ENCODE measurements around the gene GATA1. TPM values are rescaled to one million over a fixed set of nuclear protein-coding genes. Genes with fewer than 3 reads are reported as not detected.

Gene GATA1
- polyA plus RNA-seq, 1 of the 3 experiments (the other 2 are of a cell fraction), result not detected

DNA sequence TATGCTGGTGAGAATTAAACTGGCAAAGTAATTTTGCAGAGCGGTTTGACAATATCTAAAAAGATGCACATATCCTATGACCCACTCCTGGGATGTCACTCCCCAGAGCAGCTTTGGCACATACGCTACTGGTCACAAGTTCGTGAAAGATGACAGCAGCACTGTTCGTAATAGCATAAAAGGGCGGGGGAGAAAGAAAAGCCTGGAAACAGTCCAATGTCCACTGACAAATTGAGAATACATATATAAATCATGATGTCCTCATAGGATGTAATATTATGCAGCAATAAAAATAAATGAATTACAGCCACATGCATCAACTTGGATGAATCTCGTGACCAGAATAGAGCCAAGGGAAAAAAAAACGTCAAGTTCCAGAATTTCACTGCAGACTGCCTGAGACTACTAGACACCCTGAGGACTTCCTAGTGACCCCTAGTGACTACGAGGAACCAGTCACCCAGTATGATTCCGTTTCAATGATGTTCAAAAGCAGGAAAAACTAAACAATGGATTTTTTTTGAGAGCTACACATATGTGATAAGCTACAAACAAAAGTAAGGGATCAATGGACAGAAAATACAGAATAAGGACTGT, 47.2 kb downstream of the GATA1 start:
- CTCF ChIA-PET, result interaction anchor here (0.7 to 1.3 kb wide), 3 partner anchors 8 to 24 kb away, joined by 3 to 5 read pairs (median 4); no protein-coding TSS in a partner anchor
- Histone ChIP-seq H3K9me3 (no peaks in the 10 kb centered on the region), H3K9ac (no peak overlapping the region), H3K4me3 (ENCODE audit: low read depth in 2 of 2, low read length in 1 of 2) (peak overlapping the region; percentile 53 to 63; a peak in 1 of 4 replicates), H3K27ac (ENCODE audit: low read depth in 2 of 2, low read length in 1 of 2) (no peak overlapping the region), H3K4me1 (ENCODE audit: control insufficient read depth in 1 of 2, insufficient read depth in 2 of 2, low read depth in 1 of 2, low read length in 1 of 2) (peaks cover 0 to 3% of the 10 kb centered on the region in 2 experiments; a peak in 1 of 4 replicates), H3K4me2 (peak overlapping the region; percentile 74), H3K36me3 (replicated peaks in 1 of 2; ENCODE audit: control insufficient read depth in 1 of 2, insufficient read depth in 2 of 2, low read length in 1 of 2) (no peaks in the 10 kb centered on the region), H3K9me2 (no peaks in the 10 kb centered on the region), H4K20me1 (ENCODE audit: insufficient read depth) (no peaks in the 10 kb centered on the region), H3K27me3 (ENCODE audit: insufficient read depth) (peaks cover 13% of the 10 kb centered on the region), H3F3A (replicated peaks; ENCODE audit: insufficient read depth) (no peaks in the 10 kb centered on the region), H2AFZ (ENCODE audit: low read depth) (no peak overlapping the region), H3K79me2 (ENCODE audit: insufficient read depth) (no peaks in the 10 kb centered on the region)
- whole genome bisulfite sequencing (ENCODE audit: low lambda C conversion rate), result 25% methylated on average over 9 of the region's 9 CpGs
- POLR2A ChIA-PET, result no interaction called here
- peak; percentile 65 for DNase-seq
- TF ChIP-seq ELF1 (IDR thresholded peaks at IDR 0.05), result no peak
- TF ChIP-seq RAD21 (IDR thresholded peaks at IDR 0.05; ENCODE audit: low read length), result peak; percentile 25

DNA sequence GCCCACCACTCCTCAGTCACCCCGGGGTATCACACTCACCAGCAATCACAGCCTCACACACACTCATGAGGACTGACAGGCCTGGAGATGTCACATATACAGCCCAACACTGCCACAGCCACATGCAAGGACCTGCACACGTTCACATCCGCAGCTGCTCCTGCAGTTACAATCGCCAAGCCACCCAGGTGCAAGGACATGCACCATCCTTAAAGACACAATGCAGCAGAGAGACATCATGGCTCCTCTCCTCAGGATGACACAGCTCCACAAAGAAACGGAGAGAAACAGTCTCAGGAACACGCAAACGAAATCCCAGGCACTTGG, 48.0 kb downstream of the GATA1 start:
- Histone ChIP-seq H3K9me3 (no peaks in the 10 kb centered on the region), H3K27me3 (ENCODE audit: insufficient read depth) (peaks cover 9% of the 10 kb centered on the region), H4K20me1 (ENCODE audit: insufficient read depth) (no peaks in the 10 kb centered on the region), H3K4me1 (ENCODE audit: control insufficient read depth in 1 of 2, insufficient read depth in 2 of 2, low read depth in 1 of 2, low read length in 1 of 2) (peaks cover 0 to 3% of the 10 kb centered on the region in 2 experiments; a peak in 1 of 4 replicates), H3K4me2 (peak overlapping the region; percentile 74), H3K9me2 (no peaks in the 10 kb centered on the region), H3K27ac (ENCODE audit: low read depth in 2 of 2, low read length in 1 of 2) (no peak overlapping the region), H2AFZ (ENCODE audit: low read depth) (no peak overlapping the region), H3K9ac (no peak overlapping the region), H3K36me3 (replicated peaks in 1 of 2; ENCODE audit: control insufficient read depth in 1 of 2, insufficient read depth in 2 of 2, low read length in 1 of 2) (no peaks in the 10 kb centered on the region), H3K4me3 (ENCODE audit: low read depth in 2 of 2, low read length in 1 of 2) (peak overlapping the region; percentile 53 to 63), H3K79me2 (ENCODE audit: insufficient read depth) (no peaks in the 10 kb centered on the region), H3F3A (replicated peaks; ENCODE audit: insufficient read depth) (no peaks in the 10 kb centered on the region)
- POLR2A ChIA-PET, result no interaction called here
- WGBS (ENCODE audit: low lambda C conversion rate), result 21% methylated on average over 7 of the region's 7 CpGs
- CTCF ChIA-PET, result interaction anchor here (0.6 to 1.3 kb wide), 4 partner anchors 9 to 77 kb away, joined by 3 to 5 read pairs (median 4); no protein-coding TSS in a partner anchor
- peak; percentile 44 for DNase-seq
- TF ChIP-seq MXI1 (IDR thresholded peaks at IDR 0.05; ENCODE audit: low read depth, low read length) (no peak), ELF1 (IDR thresholded peaks at IDR 0.05) (no peak), POLR2AphosphoS5 (IDR thresholded peaks at IDR 0.05; ENCODE audit: low read depth, low read length) (no peak), JUND (IDR thresholded peaks at IDR 0.05) (no peak), RXRA (IDR thresholded peaks at IDR 0.05; ENCODE audit: borderline replicate concordance, low read depth) (no peak), SMC3 (IDR thresholded peaks at IDR 0.05; ENCODE audit: low read depth, low read length) (no peak), FOSL2 (IDR thresholded peaks at IDR 0.05; ENCODE audit: borderline replicate concordance, low read depth) (no peak), TCF12 (IDR thresholded peaks at IDR 0.05) (no peak), NFIC (IDR thresholded peaks at IDR 0.05; ENCODE audit: borderline replicate concordance) (no peak), GABPA (IDR thresholded peaks at IDR 0.05; ENCODE audit: low read depth) (no peak)
- TF ChIP-seq, protein P1, sequence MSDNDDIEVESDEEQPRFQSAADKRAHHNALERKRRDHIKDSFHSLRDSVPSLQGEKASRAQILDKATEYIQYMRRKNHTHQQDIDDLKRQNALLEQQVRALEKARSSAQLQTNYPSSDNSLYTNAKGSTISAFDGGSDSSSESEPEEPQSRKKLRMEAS (IDR thresholded peaks at IDR 0.05; ENCODE audit: low read depth), result no peak
- TF ChIP-seq, protein P2, sequence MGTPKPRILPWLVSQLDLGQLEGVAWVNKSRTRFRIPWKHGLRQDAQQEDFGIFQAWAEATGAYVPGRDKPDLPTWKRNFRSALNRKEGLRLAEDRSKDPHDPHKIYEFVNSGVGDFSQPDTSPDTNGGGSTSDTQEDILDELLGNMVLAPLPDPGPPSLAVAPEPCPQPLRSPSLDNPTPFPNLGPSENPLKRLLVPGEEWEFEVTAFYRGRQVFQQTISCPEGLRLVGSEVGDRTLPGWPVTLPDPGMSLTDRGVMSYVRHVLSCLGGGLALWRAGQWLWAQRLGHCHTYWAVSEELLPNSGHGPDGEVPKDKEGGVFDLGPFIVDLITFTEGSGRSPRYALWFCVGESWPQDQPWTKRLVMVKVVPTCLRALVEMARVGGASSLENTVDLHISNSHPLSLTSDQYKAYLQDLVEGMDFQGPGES (IDR thresholded peaks at IDR 0.05; ENCODE audit: low read depth, low read length), result no peak
